Epithelial cell of esophagus (primary cell): ENCODE data around the gene CUBN.

ENCODE experiments used
- DNase-seq: peaks from one replicate; pipeline ENCODE4 v3.0.0; 2010; ENCODE audit warnings: low read depth
- H3K4me3 ChIP-seq: 2 replicates; pipeline ENCODE4 v1.5.1; 2011; ENCODE audit warnings: mild to moderate bottlenecking, low read length, control low read depth
- TF ChIP-seq, protein P1 (sequence below): IDR thresholded peaks from 2 replicates; pipeline ENCODE4 v1.5.1; 2011; ENCODE audit warnings: low read depth, mild to moderate bottlenecking, low read length, control low read depth, inconsistent platforms; ENCODE audit not compliant: insufficient read depth; ENCODE audit errors: missing control alignments

The CUBN gene

DNA sequence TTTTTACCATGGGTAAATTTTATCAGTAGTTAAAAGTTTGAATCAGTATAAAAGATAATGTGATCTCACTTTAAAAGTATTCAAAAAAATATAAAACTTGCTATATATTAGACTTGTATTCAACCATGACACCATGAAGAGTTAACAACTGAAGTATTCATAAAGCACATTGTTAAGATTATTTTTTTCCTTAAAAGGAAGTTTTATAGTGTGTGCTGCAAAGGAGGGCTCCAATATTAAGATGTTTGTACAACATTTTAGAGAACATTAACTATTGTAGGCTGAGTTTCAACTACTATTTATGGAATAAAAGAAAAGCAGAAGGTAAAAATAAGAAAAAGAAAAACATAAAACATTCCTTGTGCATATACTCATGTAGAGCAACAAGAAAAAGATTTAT is 24.5 kb upstream of the CUBN start:
- TF ChIP-seq, protein P1, sequence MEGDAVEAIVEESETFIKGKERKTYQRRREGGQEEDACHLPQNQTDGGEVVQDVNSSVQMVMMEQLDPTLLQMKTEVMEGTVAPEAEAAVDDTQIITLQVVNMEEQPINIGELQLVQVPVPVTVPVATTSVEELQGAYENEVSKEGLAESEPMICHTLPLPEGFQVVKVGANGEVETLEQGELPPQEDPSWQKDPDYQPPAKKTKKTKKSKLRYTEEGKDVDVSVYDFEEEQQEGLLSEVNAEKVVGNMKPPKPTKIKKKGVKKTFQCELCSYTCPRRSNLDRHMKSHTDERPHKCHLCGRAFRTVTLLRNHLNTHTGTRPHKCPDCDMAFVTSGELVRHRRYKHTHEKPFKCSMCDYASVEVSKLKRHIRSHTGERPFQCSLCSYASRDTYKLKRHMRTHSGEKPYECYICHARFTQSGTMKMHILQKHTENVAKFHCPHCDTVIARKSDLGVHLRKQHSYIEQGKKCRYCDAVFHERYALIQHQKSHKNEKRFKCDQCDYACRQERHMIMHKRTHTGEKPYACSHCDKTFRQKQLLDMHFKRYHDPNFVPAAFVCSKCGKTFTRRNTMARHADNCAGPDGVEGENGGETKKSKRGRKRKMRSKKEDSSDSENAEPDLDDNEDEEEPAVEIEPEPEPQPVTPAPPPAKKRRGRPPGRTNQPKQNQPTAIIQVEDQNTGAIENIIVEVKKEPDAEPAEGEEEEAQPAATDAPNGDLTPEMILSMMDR, result no peak
- H3K4me3 ChIP-seq, result no peak overlapping the region

DNA sequence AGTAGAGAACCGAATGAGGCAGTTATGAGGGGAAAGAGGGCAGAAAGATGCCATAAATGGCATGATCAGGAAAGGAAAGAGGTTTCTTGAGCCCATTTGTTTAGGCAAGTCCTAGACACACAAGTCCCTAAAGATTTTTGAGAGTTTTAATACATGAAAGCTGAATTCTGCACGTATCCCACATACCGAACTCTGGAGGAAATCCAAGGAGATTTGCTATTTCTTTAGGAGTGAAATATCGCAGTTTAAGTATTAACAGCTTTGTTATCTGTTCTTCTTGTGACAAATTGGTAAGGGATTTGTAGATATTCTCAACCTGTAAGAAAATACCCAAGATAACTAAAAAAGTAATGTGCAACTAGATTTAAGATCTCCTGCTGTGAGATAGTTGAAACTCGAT is 23.7 kb upstream of the CUBN start:
- no peak for DNase-seq
- TF ChIP-seq, protein P1, result no peak
- H3K4me3 ChIP-seq, result no peak overlapping the region

More for the DNA sequence above, 24.5 kb upstream of the CUBN start:
- no peak for DNase-seq

DNA sequence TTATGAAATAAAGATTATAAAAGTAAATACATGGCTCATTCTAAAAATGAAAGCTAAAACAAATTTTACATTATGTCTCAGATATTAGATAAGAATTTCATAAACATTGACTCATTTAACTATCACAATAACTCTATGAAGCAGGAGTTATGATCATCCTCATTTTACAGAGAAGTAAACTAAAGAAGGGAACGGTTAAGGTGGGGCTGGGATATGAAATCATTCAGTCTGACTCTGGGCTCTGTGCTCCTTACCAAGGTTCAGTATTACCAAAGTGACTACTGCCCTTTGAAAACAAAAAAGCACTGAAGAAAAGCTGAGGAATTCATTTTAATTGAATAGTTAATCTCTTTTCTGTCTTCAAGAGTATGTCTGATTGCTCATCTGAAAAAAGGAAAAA is 22.1 kb upstream of the CUBN start:
- no peak overlapping the region for H3K4me3 ChIP-seq
- DNase-seq, result no peak
- TF ChIP-seq, protein P1, result no peak

DNA sequence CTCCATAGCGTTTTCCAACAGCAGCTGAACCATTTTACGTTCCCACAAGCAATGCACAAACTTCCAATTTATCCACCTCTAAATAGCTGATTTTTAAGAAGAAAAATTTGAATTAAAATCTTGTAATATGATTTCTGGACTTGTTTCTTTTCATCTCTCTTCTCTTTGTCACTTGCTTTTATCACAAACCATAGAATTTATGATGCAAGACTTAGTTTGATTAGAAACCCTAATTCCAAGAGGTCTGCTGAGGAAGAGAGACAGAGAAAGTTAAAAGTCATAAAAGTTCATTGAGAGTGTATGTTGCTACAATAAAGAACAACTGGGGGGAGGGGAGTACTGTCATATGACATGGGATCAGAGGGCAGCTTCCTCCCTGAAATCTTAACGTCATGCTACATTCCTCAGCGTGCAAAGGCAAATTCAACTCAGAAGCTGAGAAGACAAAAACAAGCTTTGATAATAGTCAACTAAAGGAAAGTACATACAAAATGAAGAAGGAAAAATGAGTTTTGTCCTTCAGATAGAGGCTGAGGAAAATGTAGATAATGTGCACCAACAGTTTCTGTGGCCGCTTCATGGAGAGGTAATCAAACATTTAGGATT is 18.4 kb upstream of the CUBN start:
- TF ChIP-seq, protein P1, result no peak
- DNase-seq, result no peak
- no peak overlapping the region for H3K4me3 ChIP-seq

DNA sequence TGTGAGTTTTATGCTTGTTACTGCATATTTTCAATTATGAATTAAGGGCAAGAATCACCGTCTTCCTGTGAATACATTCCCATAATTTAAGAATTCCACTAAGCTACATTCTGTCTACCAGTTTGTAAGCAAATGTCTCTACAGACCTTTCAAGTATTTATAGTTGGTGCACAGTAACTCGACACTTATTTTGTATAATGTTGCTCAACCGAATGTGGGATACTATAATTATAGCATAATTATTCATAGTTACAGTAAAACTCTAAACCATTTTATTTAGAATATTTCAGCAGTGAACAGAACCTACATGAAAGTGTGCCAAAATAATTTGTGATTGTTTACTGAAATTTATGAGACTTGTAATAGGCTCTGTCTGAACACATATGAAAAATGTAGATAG is 17.3 kb upstream of the CUBN start:
- DNase-seq, result no peak
- no peak overlapping the region for H3K4me3 ChIP-seq
- TF ChIP-seq, protein P1, result no peak

DNA sequence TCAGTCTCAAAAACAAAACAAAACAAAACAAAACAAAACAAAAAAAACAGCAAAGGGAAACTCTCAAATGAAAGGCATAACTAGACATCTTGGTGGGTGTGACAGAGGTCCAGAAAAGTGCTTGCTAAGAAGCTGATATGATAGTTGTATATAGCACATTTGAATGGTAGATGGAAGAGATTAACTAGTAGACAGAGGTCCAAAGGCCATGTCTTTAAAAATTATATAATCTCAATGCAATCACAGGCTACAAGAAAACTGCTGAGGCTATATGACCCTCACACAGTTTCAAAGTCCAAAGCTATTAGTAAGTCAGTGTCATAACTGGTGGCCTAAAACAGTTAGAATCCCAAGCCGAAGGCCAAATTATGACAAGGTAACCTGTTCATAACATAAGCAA is 15.6 kb upstream of the CUBN start:
- DNase-seq, result no peak
- H3K4me3 ChIP-seq, result no peak overlapping the region

DNA sequence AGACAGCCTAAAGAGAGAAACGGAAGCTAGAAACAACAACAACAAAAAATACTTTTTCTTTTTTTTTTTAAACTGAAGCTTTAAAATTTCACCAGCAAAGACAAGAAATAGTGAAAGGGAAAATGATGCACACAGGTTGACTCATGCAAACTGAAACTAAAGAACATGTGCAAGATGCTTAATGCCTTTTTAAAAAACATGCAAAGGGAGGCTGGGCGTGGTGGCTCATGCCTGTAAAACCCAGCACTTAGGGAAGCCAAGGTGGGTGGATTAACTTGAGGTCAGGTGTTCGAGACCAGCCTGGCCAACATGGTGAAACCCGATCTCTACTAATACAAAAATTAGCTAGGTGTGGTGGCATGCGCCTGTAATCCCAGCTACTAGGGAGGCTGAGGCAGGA is 15.1 kb upstream of the CUBN start:
- no peak overlapping the region for H3K4me3 ChIP-seq
- peak; percentile 73 for DNase-seq
- TF ChIP-seq, protein P1, result no peak

More for the DNA sequence above, 15.6 kb upstream of the CUBN start:
- TF ChIP-seq, protein P1, result no peak
